Measurements from ENCODE around the gene PRG3.

Gene PRG3

GRCh38 chr11:57359396-57359795 is 21.6 kb downstream of the PRG3 start:
- DNase-seq (ENCODE audit: low spot score): no peak

- no peak for DNase-seq (ENCODE audit: low spot score)
Measured at GRCh38 chr11:57358991-57359390, 22.0 kb downstream of the PRG3 start.

- DNase-seq (ENCODE audit: low spot score): no peak
Measured at GRCh38 chr11:57358543-57358961, 22.4 kb downstream of the PRG3 start.

- DNase-seq (ENCODE audit: low spot score): no peak
Measured at GRCh38 chr11:57357856-57358255, 23.1 kb downstream of the PRG3 start.

GRCh38 chr11:57357310-57357709 is 23.6 kb downstream of the PRG3 start:
- DNase-seq (ENCODE audit: low spot score): no peak

- DNase-seq (ENCODE audit: low spot score): no peak
Measured at GRCh38 chr11:57356268-57356667, 24.7 kb downstream of the PRG3 start.

GRCh38 chr11:57354699-57355098 is 26.3 kb downstream of the PRG3 start:
- DNase-seq (ENCODE audit: low spot score): no peak

GRCh38 chr11:57353852-57354251 is 27.1 kb downstream of the PRG3 start:
- DNase-seq (ENCODE audit: low spot score): no peak

- DNase-seq (ENCODE audit: low spot score): no peak
Measured at GRCh38 chr11:57353446-57353845, 27.5 kb downstream of the PRG3 start.

GRCh38 chr11:57353036-57353435 is 27.9 kb downstream of the PRG3 start:
- DNase-seq (ENCODE audit: low spot score): no peak

- DNase-seq (ENCODE audit: low spot score): peak; percentile 77
Measured at GRCh38 chr11:57349491-57350274, 31.3 kb downstream of the PRG3 start.

- no peak for DNase-seq (ENCODE audit: low spot score)
Measured at GRCh38 chr11:57348636-57349313, 32.2 kb downstream of the PRG3 start.

- DNase-seq (ENCODE audit: low spot score): no peak
Measured at GRCh38 chr11:57348052-57348451, 32.9 kb downstream of the PRG3 start.

- DNase-seq (ENCODE audit: low spot score): no peak
Measured at GRCh38 chr11:57347336-57347735, 33.6 kb downstream of the PRG3 start.

GRCh38 chr11:57345555-57346211 is 35.3 kb downstream of the PRG3 start:
- DNase-seq (ENCODE audit: low spot score): peak; percentile 82

GRCh38 chr11:57344826-57345225 is 36.1 kb downstream of the PRG3 start:
- DNase-seq (ENCODE audit: low spot score): no peak

- DNase-seq (ENCODE audit: low spot score): no peak
Measured at GRCh38 chr11:57343825-57344224, 37.1 kb downstream of the PRG3 start.

GRCh38 chr11:57342702-57343101 is 38.2 kb downstream of the PRG3 start:
- no peak for DNase-seq (ENCODE audit: low spot score)

GRCh38 chr11:57341250-57341808 is 39.6 kb downstream of the PRG3 start:
- no peak for DNase-seq (ENCODE audit: low spot score)

- no peak for DNase-seq (ENCODE audit: low spot score)
Measured at GRCh38 chr11:57340039-57340615, 40.8 kb downstream of the PRG3 start.

- DNase-seq (ENCODE audit: low spot score): no peak
Measured at GRCh38 chr11:57339328-57339727, 41.6 kb downstream of the PRG3 start.

GRCh38 chr11:57338142-57338541 is 42.8 kb downstream of the PRG3 start, which contains the start of gene P2RX3:
P2RX3 (plus strand) TSS chr11:57338352; CDS start chr11:57338551, 199 bp downstream.
- no peak for DNase-seq (ENCODE audit: low spot score)

Measured in germinal center (tissue), 1 donor.